Fibroblast of villous mesenchyme (primary cell): ENCODE data around the gene FHL2. TPM values are rescaled to one million over a fixed set of nuclear protein-coding genes. Genes with fewer than 3 reads are reported as not detected.
A peak's percentile ranks its signal among the peaks of the same experiment; 100 is the strongest.

Source experiments
- DNase-seq: peaks from one replicate; pipeline ENCODE4 v3.0.0-alpha.2; 2010; ENCODE audit warnings: low read depth
- H3K4me3 ChIP-seq: 2 replicates; pipeline ENCODE4 v1.5.1; 2011; ENCODE audit warnings: low read depth, mild to moderate bottlenecking, low read length
- CTCF ChIP-seq: IDR thresholded peaks from 2 replicates; pipeline ENCODE4 v1.5.1; 2012; ENCODE audit warnings: low read depth, mild to moderate bottlenecking, low read length; ENCODE audit not compliant: insufficient read depth
- total RNA-seq: library from RNA; depleted of rRNA; stranded (reverse); fragments of >200 nt; gene quantifications from 2 replicates; pipeline ENCODE4 v1.2.3, GENCODE V29; 2012

FHL2 gene
- total RNA-seq, 1 donor = 343 TPM

GRCh38 chr2:105337122-105338019 is 61.5 kb downstream of the FHL2 start, which contains the start of gene C2orf49:
TSS of gene C2orf49 (plus strand) at chr2:105337540. CDS start at chr2:105337588, 48 bp downstream.
- H3K4me3 ChIP-seq = peak within 1 kb of the TSS; percentile 92
- DNase-seq = peak; percentile 88
- no peak for TF ChIP-seq CTCF

GRCh38 chr2:105336786-105337121 is 62.1 kb downstream of the FHL2 start:
- DNase-seq = no peak
- no peak for TF ChIP-seq CTCF
- peak overlapping the region; percentile 92 for H3K4me3 ChIP-seq

- no peak for DNase-seq
- TF ChIP-seq CTCF = no peak
- H3K4me3 ChIP-seq = no peak overlapping the region
Measured at GRCh38 chr2:105335469-105335868, 63.4 kb downstream of the FHL2 start.

GRCh38 chr2:105334211-105334610 is 64.6 kb downstream of the FHL2 start:
- DNase-seq = no peak
- no peak for TF ChIP-seq CTCF
- no peak overlapping the region for H3K4me3 ChIP-seq

- TF ChIP-seq CTCF = no peak
- H3K4me3 ChIP-seq = no peak overlapping the region
- DNase-seq = no peak
Measured at GRCh38 chr2:105330681-105331375, 68.0 kb downstream of the FHL2 start.

- peak; percentile 51 for DNase-seq
- no peak for TF ChIP-seq CTCF
- peak within 1 kb of the TSS; percentile 80 for H3K4me3 ChIP-seq
Measured at GRCh38 chr2:105329561-105330495, 69.0 kb downstream of the FHL2 start, which contains the start of gene TGFBRAP1. TSS of gene TGFBRAP1 (minus strand) at chr2:105329735. CDS start at chr2:105308301, 21,434 bp downstream.
